Common myeloid progenitor, CD34-positive (primary cell): Measurements from ENCODE around the gene TLE6.
"Not testable (repeated sequence)": the region's sequence is repeated elsewhere in the genome, so short reads cannot be mapped to it uniquely, and the experiment has no call there.

Experiments
- CTCF ChIA-PET: fragments of 350-600 bp; sonication (Branson Sonifier 250); formaldehyde crosslinking; loops from one replicate; lab custom pipeline; 2021; ENCODE audit warnings: antibody characterized with exemption; lab: Charles Lee
- POLR2A ChIA-PET: fragments of 350-600 bp; sonication (Branson Sonifier 250); formaldehyde crosslinking; loops from one replicate; lab custom pipeline; 2021; ENCODE audit warnings: antibody characterized with exemption; lab: Charles Lee
- DNase-seq, 3 donors: peaks; one replicate each; pipeline versions ENCODE4 v3.0.0 to v3.0.0-alpha.2; 2013
- H3K27ac ChIP-seq, 2 experiments: 1 replicate in 1 of 2; 2 replicates in 1 of 2; pipeline ENCODE4 v1.7.0; 2013; ENCODE audit warnings: inconsistent platforms in 2 of 2, low read length in 2 of 2, mild to moderate bottlenecking in 2 of 2, low read depth in 1 of 2, moderate library complexity in 1 of 2; ENCODE audit not compliant: severe bottlenecking in 2 of 2, insufficient read depth in 1 of 2, poor library complexity in 1 of 2
- H3K27me3 ChIP-seq, 5 experiments: replicated peaks in 2 of 5; 1 replicate in 3 of 5; 2 replicates in 2 of 5; pipeline versions ENCODE4 v1.6.1 to v1.7.0; 2013; ENCODE audit warnings: low read length in 4 of 5, mild to moderate bottlenecking in 2 of 5, moderate library complexity in 2 of 5, inconsistent platforms in 1 of 5; ENCODE audit not compliant: insufficient read depth in 5 of 5, control insufficient read depth in 4 of 5
- H3K36me3 ChIP-seq, 4 experiments: 1 replicate in 2 of 4; 2 replicates in 2 of 4; pipeline versions ENCODE4 v1.6.1 to v1.7.0; 2013; ENCODE audit warnings: low read length in 3 of 4, control low read depth in 1 of 4, mild to moderate bottlenecking in 1 of 4; ENCODE audit not compliant: control insufficient read depth in 4 of 4, insufficient read depth in 4 of 4
- H3K4me1 ChIP-seq, 4 experiments: 1 replicate in 3 of 4; 2 replicates in 1 of 4; pipeline versions ENCODE4 v1.6.1 to v1.7.1; 2013; ENCODE audit warnings: low read length in 3 of 4, mild to moderate bottlenecking in 3 of 4, control low read depth in 1 of 4, inconsistent platforms in 1 of 4, moderate library complexity in 1 of 4; ENCODE audit not compliant: control insufficient read depth in 4 of 4, insufficient read depth in 4 of 4; ENCODE audit errors: control extremely low read depth in 1 of 4
- H3K4me3 ChIP-seq, 7 experiments: 1 replicate in 4 of 7; 2 replicates in 3 of 7; pipeline versions ENCODE4 v1.5.1 to v1.7.0; 2013; ENCODE audit warnings: mild to moderate bottlenecking in 7 of 7, low read length in 6 of 7, moderate library complexity in 6 of 7, inconsistent platforms in 2 of 7, low read depth in 2 of 7, control low read depth in 1 of 7; ENCODE audit not compliant: insufficient read depth in 4 of 7, control insufficient read depth in 1 of 7; ENCODE audit errors: extremely low read depth in 1 of 7
- H3K9me3 ChIP-seq, 5 experiments: 1 replicate in 4 of 5; 2 replicates in 1 of 5; pipeline versions ENCODE4 v1.6.1 to v1.7.1; 2013; ENCODE audit warnings: low read length in 4 of 5, mild to moderate bottlenecking in 2 of 5, inconsistent platforms in 1 of 5, low read depth in 1 of 5, moderate library complexity in 1 of 5; ENCODE audit not compliant: control insufficient read depth in 4 of 5, insufficient read depth in 2 of 5; ENCODE audit errors: control extremely low read depth in 1 of 5
- WGBS: methylation state at CpG from one replicate; pipeline ENCODE4 v1.1.5; 2013; ENCODE audit not compliant: insufficient coverage; 5-methylcytosine and 5-hydroxymethylcytosine counted together

Gene TLE6

GRCh38 chr19:2962018-2962670, 15.2 kb upstream of the TLE6 start:
- Histone ChIP-seq H3K4me1 (peaks cover 0 to 3% (median 0%) of the 10 kb centered on the region in 4 experiments), H3K27ac (no peak overlapping the region), H3K36me3 (no peaks in the 10 kb centered on the region), H3K27me3 (no peaks in the 10 kb centered on the region), H3K4me3 (peak overlapping the region in 2 of 7 experiments; percentile 58 to 74), H3K9me3 (no peaks in the 10 kb centered on the region)
- 56% methylated on average over 9 of the region's 17 CpGs for WGBS
- POLR2A ChIA-PET = no interaction called here
- peak; percentile 86 to 91 (median 87) for DNase-seq
- CTCF ChIA-PET = interaction anchor here (0.6 to 11.4 kb wide), 21 partner anchors 8 to 249 kb away, joined by 3 to 134 read pairs (median 4); no protein-coding TSS in a partner anchor

GRCh38 chr19:2963122-2963521, 14.2 kb upstream of the TLE6 start:
- WGBS = 100% methylated on average over 1 of the region's 5 CpGs
- Histone ChIP-seq H3K27me3 (no peaks in the 10 kb centered on the region), H3K4me3 (no peak overlapping the region), H3K27ac (no peak overlapping the region), H3K36me3 (no peaks in the 10 kb centered on the region), H3K4me1 (peaks cover 0 to 3% (median 0%) of the 10 kb centered on the region in 4 experiments), H3K9me3 (no peaks in the 10 kb centered on the region)
- ChIA-PET CTCF (interaction anchor here (1.0 to 11.4 kb wide), 15 partner anchors 10 to 248 kb away, joined by 3 to 134 read pairs (median 4); no protein-coding TSS in a partner anchor), POLR2A (no interaction called here)
- DNase-seq = no peak

- DNase-seq, POLR2A ChIA-PET, H3K4me3 ChIP-seq, H3K27ac ChIP-seq, H3K9me3 ChIP-seq, H3K36me3 ChIP-seq, H3K4me1 ChIP-seq, H3K27me3 ChIP-seq: not testable (repeated sequence)
- CTCF ChIA-PET = interaction anchor here (1.0 to 11.4 kb wide), 8 partner anchors 9 to 188 kb away, joined by 3 to 134 read pairs (median 5); no protein-coding TSS in a partner anchor
- WGBS = 97% methylated on average over 8 of the region's 12 CpGs
These were observed 13.7 kb upstream of the TLE6 start for GRCh38 chr19:2963631-2964030.

GRCh38 chr19:2964874-2965273, 12.5 kb upstream of the TLE6 start:
- 100% methylated on average over 4 of the region's 5 CpGs for WGBS
- CTCF ChIA-PET = interaction anchor here (0.6 to 11.4 kb wide), 8 partner anchors 48 to 341 kb away, joined by 3 to 134 read pairs (median 3); no protein-coding TSS in a partner anchor
- DNase-seq = no peak
- H3K4me1 ChIP-seq = peaks cover 0 to 9% (median 5%) of the 10 kb centered on the region in 4 experiments
- no peaks in the 10 kb centered on the region for H3K27me3 ChIP-seq
- no peaks in the 10 kb centered on the region for H3K36me3 ChIP-seq
- no peak overlapping the region for H3K4me3 ChIP-seq
- H3K27ac ChIP-seq = no peak overlapping the region
- POLR2A ChIA-PET = interaction anchor here (0.6 kb wide), 2 partner anchors 81 to 197 kb away, joined by 5 read pairs; no protein-coding TSS in a partner anchor
- H3K9me3 ChIP-seq = no peaks in the 10 kb centered on the region

- Histone ChIP-seq H3K27ac (no peak overlapping the region), H3K36me3 (no peaks in the 10 kb centered on the region), H3K4me3 (no peak overlapping the region), H3K4me1 (peaks cover 0 to 12% (median 11%) of the 10 kb centered on the region in 4 experiments), H3K27me3 (no peaks in the 10 kb centered on the region), H3K9me3 (no peaks in the 10 kb centered on the region)
- ChIA-PET CTCF (interaction anchor here (1.0 to 1.9 kb wide), 5 partner anchors 48 to 196 kb away, joined by 3 to 7 read pairs (median 3); no protein-coding TSS in a partner anchor), POLR2A (no interaction called here)
- DNase-seq = no peak
- 96% methylated on average over 5 of the region's 8 CpGs for WGBS
These were observed 9.4 kb upstream of the TLE6 start for GRCh38 chr19:2967972-2968371.

GRCh38 chr19:2969104-2969504, 8.3 kb upstream of the TLE6 start:
- CTCF ChIA-PET = interaction anchor here (1.0 to 1.5 kb wide), 5 partner anchors 8 to 67 kb away, joined by 3 to 4 read pairs (median 4); no protein-coding TSS in a partner anchor
- 40% methylated on average over 2 of the region's 5 CpGs for WGBS
- peak in 2 of 3 donors; percentile 60 to 71 for DNase-seq

More at GRCh38 chr19:2969104-2969504, 8.3 kb upstream of the TLE6 start:
- Histone ChIP-seq H3K36me3 (no peaks in the 10 kb centered on the region), H3K27ac (no peak overlapping the region), H3K4me3 (no peak overlapping the region), H3K4me1 (peaks cover 0 to 12% (median 11%) of the 10 kb centered on the region in 4 experiments), H3K27me3 (no peaks in the 10 kb centered on the region), H3K9me3 (no peaks in the 10 kb centered on the region)
- POLR2A ChIA-PET = no interaction called here
